HepG2 (cell line): ENCODE measurements around the gene CTDSP1. TPM values are rescaled to one million over a fixed set of nuclear protein-coding genes. Genes with fewer than 3 reads are reported as not detected.

Source experiments
- ADNP ChIP-seq: sonication (generic); formaldehyde crosslinking; IDR thresholded peaks from 2 replicates; pipeline ENCODE4 v1.4.0; 2020; ENCODE audit warnings: missing genetic modification reagents
- ARHGAP35 ChIP-seq: sonication (generic); formaldehyde crosslinking; IDR thresholded peaks from 2 replicates; pipeline ENCODE4 v1.9.0; 2022; ENCODE audit warnings: mild to moderate bottlenecking, inconsistent platforms, moderate library complexity, missing genetic modification reagents, borderline replicate concordance
- ARID3A ChIP-seq: IDR thresholded peaks from 2 replicates; pipeline ENCODE4 v1.6.1; 2012; ENCODE audit warnings: low read depth, low read length, improper control_type of control experiment
- ARNTL ChIP-seq: sonication (generic); formaldehyde crosslinking; IDR thresholded peaks from 2 replicates; pipeline ENCODE4 v1.4.0; 2020; ENCODE audit warnings: mild to moderate bottlenecking, missing genetic modification reagents
- CBX1 ChIP-seq: IDR thresholded peaks from one replicate; pipeline ENCODE4 v1.6.1; 2016; ENCODE audit warnings: antibody characterized with exemption, low read depth
- E2F5 ChIP-seq: sonication (generic); formaldehyde crosslinking; conservative IDR thresholded peaks from 2 replicates; pipeline ENCODE4 v1.4.0; 2020; ENCODE audit warnings: missing genetic modification reagents
- ELF3 ChIP-seq: IDR thresholded peaks from 2 replicates; pipeline ENCODE4 v1.6.1; 2016; ENCODE audit warnings: missing genetic modification reagents, missing compliant biosample characterization
- ETS1 ChIP-seq: sonication (generic); formaldehyde crosslinking; IDR thresholded peaks from 2 replicates; pipeline ENCODE4 v1.4.0; 2020; ENCODE audit warnings: missing genetic modification reagents
- FOSL1 ChIP-seq: sonication (generic); formaldehyde crosslinking; IDR thresholded peaks from 2 replicates; pipeline ENCODE4 v1.9.0; 2021; ENCODE audit warnings: missing genetic modification reagents, borderline replicate concordance
- MIER2 ChIP-seq: IDR thresholded peaks from 2 replicates; pipeline ENCODE4 v1.6.1; 2016; ENCODE audit warnings: missing biosample characterization, missing genetic modification reagents
- NRL ChIP-seq: sonication (generic); formaldehyde crosslinking; IDR thresholded peaks from 2 replicates; pipeline ENCODE4 v1.5.0; 2020; ENCODE audit warnings: missing genetic modification reagents, mild to moderate bottlenecking, moderate library complexity, borderline replicate concordance
- SMARCC2 ChIP-seq: fragments of 450-650 bp; IDR thresholded peaks from 2 replicates; pipeline ENCODE4 v1.6.1; 2017; ENCODE audit warnings: antibody characterized with exemption, mild to moderate bottlenecking
- SMYD3 ChIP-seq: sonication (generic); formaldehyde crosslinking; IDR thresholded peaks from 2 replicates; pipeline ENCODE4 v1.8.1; 2023; ENCODE audit warnings: mild to moderate bottlenecking, missing genetic modification reagents
- THAP8 ChIP-seq: sonication (generic); formaldehyde crosslinking; IDR thresholded peaks from 2 replicates; pipeline ENCODE4 v1.5.1; 2020; ENCODE audit warnings: missing genetic modification reagents, mild to moderate bottlenecking, borderline replicate concordance
- THRA ChIP-seq: sonication (generic); formaldehyde crosslinking; IDR thresholded peaks from 2 replicates; pipeline ENCODE4 v1.4.0; 2020; ENCODE audit warnings: missing genetic modification reagents, borderline replicate concordance
- U2AF2 ChIP-seq: fragments of 200-400 bp; formaldehyde crosslinking; IDR thresholded peaks from 2 replicates; pipeline ENCODE4 v1.6.1; 2017; ENCODE audit warnings: low read depth, mild to moderate bottlenecking, low read length
- ZBTB1 ChIP-seq: sonication (generic); formaldehyde crosslinking; IDR thresholded peaks from 2 replicates; pipeline ENCODE4 v1.4.0; 2020; ENCODE audit warnings: missing genetic modification reagents, borderline replicate concordance
- ZNF354B ChIP-seq: sonication (generic); formaldehyde crosslinking; IDR thresholded peaks from 2 replicates; pipeline ENCODE4 v1.8.0; 2022; ENCODE audit warnings: mild to moderate bottlenecking, missing genetic modification reagents
- ZNF451 ChIP-seq: sonication (generic); formaldehyde crosslinking; IDR thresholded peaks from 2 replicates; pipeline ENCODE4 v1.5.0; 2020; ENCODE audit warnings: mild to moderate bottlenecking, missing genetic modification reagents
- ZNF547 ChIP-seq: sonication (generic); formaldehyde crosslinking; IDR thresholded peaks from 2 replicates; pipeline ENCODE4 v1.5.1; 2020; ENCODE audit warnings: mild to moderate bottlenecking, missing genetic modification reagents
- ZNF605 ChIP-seq: sonication (generic); formaldehyde crosslinking; IDR thresholded peaks from 2 replicates; pipeline ENCODE4 v1.8.0; 2022; ENCODE audit warnings: mild to moderate bottlenecking, missing genetic modification reagents
- ZNF607 ChIP-seq: sonication (generic); formaldehyde crosslinking; IDR thresholded peaks from 2 replicates; pipeline ENCODE4 v1.5.1; 2020; ENCODE audit warnings: missing genetic modification reagents, mild to moderate bottlenecking, borderline replicate concordance
- ZNF709 ChIP-seq: sonication (generic); formaldehyde crosslinking; IDR thresholded peaks from 2 replicates; pipeline ENCODE4 v1.5.0; 2020; ENCODE audit warnings: mild to moderate bottlenecking, missing genetic modification reagents
- ZNF710 ChIP-seq: sonication (generic); formaldehyde crosslinking; IDR thresholded peaks from 2 replicates; pipeline ENCODE4 v1.5.0; 2020; ENCODE audit warnings: mild to moderate bottlenecking, missing genetic modification reagents, borderline replicate concordance
- polyA plus RNA-seq, 8 experiments: library from polyadenylated mRNA; depleted of rRNA in 3 of 8; stranded (reverse) in 7 of 8; unstranded in 1 of 8; fragments of >200 nt; fragmentation: Illumina TruSeq in 4 of 8; extraction: Trizol in 4 of 8; gene quantifications; 2 replicates each; pipeline versions ENCODE4 v1.2.1 to v1.2.3, GENCODE V29; 2011 to 2016; ENCODE audit warnings: low read depth in 4 of 8, missing spikeins in 1 of 8, mixed read lengths in 1 of 8; ENCODE audit not compliant: insufficient read depth in 1 of 8
- total RNA-seq, 5 experiments: library from RNA; depleted of rRNA; stranded (reverse); fragments of >200 nt; fragmentation: Illumina TruSeq; extraction: Trizol; gene quantifications; 2 replicates each; pipeline ENCODE4 v1.2.3, GENCODE V29; 2016; ENCODE audit warnings: low read depth in 1 of 5

CTDSP1 gene
- total and polyA plus RNA-seq, 2 of the 13 experiments (the other 11 are each of a cell fraction or from before 2014, with no cell fraction given) = 91.0 to 268 TPM

GRCh38 chr2:218448934-218449333, 49.3 kb downstream of the CTDSP1 start (continued):
- TF ChIP-seq SMYD3 (CRISPR knock-in tag) (no peak), E2F5 (no peak), ZNF709 (CRISPR knock-in tag) (peak; percentile 73; the same call in 1 of the 2 replicates), ARHGAP35 (CRISPR knock-in tag) (no peak), ETS1 (CRISPR knock-in tag) (no peak), ARNTL (CRISPR knock-in tag) (no peak; the same call in 1 of the 2 replicates), ARID3A (peak; percentile 89), ZNF547 (CRISPR knock-in tag) (no peak), ZNF451 (no peak), FOSL1 (CRISPR knock-in tag) (peak; percentile 92), ZNF607 (CRISPR knock-in tag) (no peak), ELF3 (CRISPR knock-in tag) (peak; percentile 75), ZNF354B (CRISPR knock-in tag) (no peak), NRL (no peak), CBX1 (no peak), THRA (CRISPR knock-in tag) (peak; percentile 50; the same call in 1 of the 2 replicates), U2AF2 (no peak), ZBTB1 (no peak), SMARCC2 (no peak), MIER2 (CRISPR knock-in tag) (no peak), THAP8 (CRISPR knock-in tag) (no peak), ADNP (CRISPR knock-in tag) (no peak), ZNF710 (CRISPR knock-in tag) (peak; percentile 84; the same call in 1 of the 2 replicates), ZNF605 (CRISPR knock-in tag) (no peak)
